GM21737 (cell line): Measurements from ENCODE around the gene EPHB1.

Source experiments
- ATAC-seq: cut with Tn5 transposase; IDR thresholded peaks from one replicate; pipeline ENCODE4 v1.9.1; 2021; ENCODE audit warnings: mild to moderate bottlenecking, moderate library complexity; ENCODE audit not compliant: unreplicated experiment

Gene EPHB1

GRCh38 chr3:135263331-135263730, 468.3 kb downstream of the EPHB1 start:
- no peak for ATAC-seq

DNA sequence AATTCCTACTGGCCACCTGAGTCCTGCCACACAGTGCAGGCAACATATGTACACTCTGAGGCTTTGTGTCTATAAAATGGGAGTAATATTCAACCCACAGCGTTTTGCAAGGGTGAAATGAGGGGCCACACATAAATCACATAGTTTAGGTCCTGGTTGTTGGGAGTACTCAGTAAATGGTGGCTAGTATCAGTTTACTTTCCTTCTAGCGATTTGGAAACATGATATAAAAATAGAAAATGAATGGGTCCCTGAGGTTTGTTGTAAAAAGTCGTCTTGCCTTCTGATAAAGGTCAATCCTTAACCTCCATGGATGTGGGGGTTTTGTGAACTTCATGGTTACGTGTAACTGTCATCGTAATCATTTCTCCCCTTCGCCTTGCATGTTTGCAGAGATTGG, 472.4 kb downstream of the EPHB1 start:
- ATAC-seq = no peak

DNA sequence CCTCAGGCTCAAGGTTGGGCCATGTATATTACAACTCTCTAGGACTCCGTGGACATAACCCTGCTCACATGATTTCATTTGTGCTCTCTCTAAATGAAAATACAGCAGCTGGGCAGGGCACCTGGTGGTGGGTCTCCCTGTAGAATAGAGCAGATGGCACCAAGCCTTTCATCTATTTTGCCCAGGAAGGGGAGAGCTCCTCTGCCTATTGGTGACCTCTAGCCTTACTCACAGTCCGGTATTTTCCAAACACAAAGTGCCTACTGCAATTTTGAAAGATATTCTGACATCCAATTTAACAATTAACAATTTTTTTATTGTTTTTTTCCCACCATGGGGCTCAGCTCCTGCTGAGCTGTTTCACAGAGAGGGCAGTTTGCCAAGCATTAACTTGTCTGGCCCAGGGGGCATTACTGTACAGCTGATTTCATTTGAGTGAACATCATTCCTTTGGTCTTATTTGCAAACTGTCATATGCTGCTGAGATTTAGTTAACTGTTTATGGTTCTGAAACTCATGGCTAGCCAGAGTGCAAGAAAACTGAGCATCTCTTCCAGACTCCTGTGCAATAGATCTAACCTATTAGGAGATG, 474.0 kb downstream of the EPHB1 start:
- no peak for ATAC-seq

GRCh38 chr3:135271177-135272025, 476.3 kb downstream of the EPHB1 start:
- no peak for ATAC-seq

GRCh38 chr3:135272026-135272669, 477.1 kb downstream of the EPHB1 start:
- ATAC-seq = no peak

DNA sequence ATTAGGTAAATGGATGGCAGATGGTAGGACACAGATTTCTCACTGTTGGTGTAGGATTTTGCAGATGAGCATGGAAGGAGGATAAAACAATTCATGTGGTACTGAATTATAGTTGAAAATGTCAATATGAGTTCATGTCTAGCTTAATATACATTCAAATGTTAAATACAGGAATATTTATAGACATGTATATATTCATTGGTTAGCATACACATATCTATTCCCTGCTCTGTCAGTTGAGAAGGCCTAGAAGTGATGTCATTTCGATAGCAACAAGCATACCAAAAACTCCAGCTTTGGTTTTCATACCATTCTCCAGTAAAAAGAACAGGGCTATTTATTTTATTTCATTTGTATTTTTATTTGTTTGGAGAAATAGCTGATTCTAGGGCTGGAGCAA, 497.1 kb downstream of the EPHB1 start:
- ATAC-seq = no peak

DNA sequence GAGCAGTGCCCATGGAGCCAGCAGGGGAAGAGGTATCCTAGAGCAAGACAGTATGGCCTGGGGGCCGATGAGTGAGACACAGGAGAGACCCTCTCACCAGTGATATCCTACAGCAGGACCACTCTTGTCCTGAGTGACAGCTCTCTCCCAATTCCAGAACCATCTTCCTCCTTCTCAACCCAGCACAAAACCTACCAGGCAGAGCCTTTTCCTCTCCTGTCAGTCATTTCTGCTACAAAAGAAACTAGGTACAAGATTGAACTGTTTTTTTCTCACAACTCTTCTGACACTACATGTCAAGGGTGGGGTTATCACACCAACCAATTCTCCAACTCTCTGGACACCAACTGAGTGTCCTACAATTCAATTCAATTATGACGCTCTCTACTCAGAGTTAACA, 506.6 kb downstream of the EPHB1 start:
- no peak for ATAC-seq

GRCh38 chr3:135304378-135304777, 509.3 kb downstream of the EPHB1 start:
- ATAC-seq = no peak
